HCT116 (cell line): Measurements from ENCODE around the gene SRCIN1. TPM values are rescaled to one million over a fixed set of nuclear protein-coding genes. Genes with fewer than 3 reads are reported as not detected.

Experiments used
- ATAC-seq: fragments of 200-7000 bp; cut with Tn5 transposase; 2 replicates; pipeline ENCODE4 v1.9.1; 2020; ENCODE audit warnings: mild to moderate bottlenecking, moderate library complexity
- BruUV-seq: library from RNA; stranded (reverse); fragments of 400-500 nt; replicated peaks from 2 replicates; lab custom pipeline; 2021; lab: Mats Ljungman, UMichigan
- CTCF ChIA-PET: fragments of 300-600 bp; sonication (Branson Sonifier 250); formaldehyde crosslinking; loops from one replicate; lab custom pipeline; 2021; ENCODE audit warnings: antibody characterized with exemption; lab: Charles Lee
- POLR2A ChIA-PET: fragments of 300-600, 350-600 bp; sonication (Branson Sonifier 250); formaldehyde crosslinking; loops from one replicate; lab custom pipeline; 2021; ENCODE audit warnings: antibody characterized with exemption; lab: Charles Lee
- RAD21 ChIA-PET, 2 experiments: fragments of 300-600 bp; sonication (Branson Sonifier 250); formaldehyde crosslinking; loops; one replicate each; lab custom pipeline; 2023; ENCODE audit warnings: low total read pairs in 2 of 2; ENCODE audit not compliant: uncharacterized antibody in 2 of 2, unreplicated experiment in 2 of 2, low non-redundant PET in 1 of 2; lab: Charles Lee
- DNase-seq: peaks from one replicate; pipeline ENCODE4 v3.0.0-alpha.2; 2010; ENCODE audit warnings: low read depth, low spot score
- H2AFZ ChIP-seq: fragments of 200-600 bp; shearing (Covaris generic), sonication (generic); 2 replicates; pipeline ENCODE4 v1.6.1; 2017; ENCODE audit warnings: low read depth, mixed run types, mixed read lengths, antibody characterized with exemption, low read length; ENCODE audit not compliant: poor library complexity, severe bottlenecking
- H3K27ac ChIP-seq: 2 replicates; pipeline ENCODE4 v1.5.1; 2012; ENCODE audit warnings: low read depth, low read length
- H3K27me3 ChIP-seq: fragments of 200-600 bp; sonication (generic); 2 replicates; pipeline ENCODE4 v1.6.1; 2016; ENCODE audit warnings: mixed run types, low read length, mixed read lengths; ENCODE audit not compliant: insufficient read depth
- H3K36me3 ChIP-seq, 2 experiments: fragments of 200-500 bp in 1 of 2; fragments of 200-600 bp in 1 of 2; sonication (Bioruptor generic) in 1 of 2; sonication (generic) in 1 of 2; 2 replicates each; pipeline versions ENCODE4 v1.5.1 to v1.6.1; 2014 to 2016; ENCODE audit warnings: low read length in 2 of 2, inconsistent platforms in 1 of 2, mixed read lengths in 1 of 2, mixed run types in 1 of 2; ENCODE audit not compliant: insufficient read depth in 2 of 2, control insufficient read depth in 1 of 2
- H3K4me1 ChIP-seq, 2 experiments: fragments of 200-600 bp in 1 of 2; sonication (generic) in 1 of 2; 2 replicates each; pipeline versions ENCODE4 v1.5.1 to v1.6.1; 2012 to 2017; ENCODE audit warnings: low read length in 2 of 2, inconsistent platforms in 1 of 2, mild to moderate bottlenecking in 1 of 2, mixed read lengths in 1 of 2, mixed run types in 1 of 2, moderate library complexity in 1 of 2; ENCODE audit not compliant: insufficient read depth in 2 of 2, control insufficient read depth in 1 of 2
- H3K4me2 ChIP-seq: fragments of 200-600 bp; sonication (generic); 2 replicates; pipeline ENCODE4 v1.6.1; 2017; ENCODE audit warnings: mixed run types, low read length, mixed read lengths
- H3K4me3 ChIP-seq, 2 experiments: fragments of 200-600 bp in 1 of 2; sonication (generic) in 1 of 2; replicated peaks in 1 of 2; 2 replicates each; pipeline ENCODE4 v1.5.1; 2011 to 2016; ENCODE audit warnings: low read length in 2 of 2, control low read depth in 1 of 2, low read depth in 1 of 2, mild to moderate bottlenecking in 1 of 2, mixed read lengths in 1 of 2, mixed run types in 1 of 2
- H3K79me2 ChIP-seq: fragments of 200-600 bp; sonication (generic); 2 replicates; pipeline ENCODE4 v1.6.1; 2017; ENCODE audit warnings: mild to moderate bottlenecking, mixed run types, low read length, moderate library complexity, mixed read lengths; ENCODE audit not compliant: insufficient read depth
- H3K9ac ChIP-seq: fragments of 200-600 bp; sonication (generic); 2 replicates; pipeline ENCODE4 v1.6.1; 2016; ENCODE audit warnings: low read length, mixed read lengths
- H3K9me2 ChIP-seq: fragments of 200-600 bp; sonication (generic), shearing (Covaris generic); 2 replicates; pipeline ENCODE4 v1.6.1; 2017; ENCODE audit warnings: mixed run types, mild to moderate bottlenecking, moderate library complexity; ENCODE audit not compliant: insufficient read depth
- H3K9me3 ChIP-seq, 2 experiments: fragments of 200-500 bp in 1 of 2; fragments of 200-600 bp in 1 of 2; sonication (Bioruptor generic) in 1 of 2; sonication (generic) in 1 of 2; 2 replicates each; pipeline ENCODE4 v1.6.1; 2014 to 2017; ENCODE audit warnings: low read length in 2 of 2, mixed read lengths in 2 of 2, inconsistent platforms in 1 of 2, low read depth in 1 of 2, mild to moderate bottlenecking in 1 of 2, mixed run types in 1 of 2, moderate library complexity in 1 of 2; ENCODE audit not compliant: control insufficient read depth in 1 of 2, insufficient read depth in 1 of 2
- H4K20me1 ChIP-seq: fragments of 200-600 bp; sonication (generic), shearing (Covaris generic); 2 replicates; pipeline ENCODE4 v1.6.1; 2017; ENCODE audit warnings: mixed run types, mild to moderate bottlenecking, moderate library complexity; ENCODE audit not compliant: insufficient read depth
- CBX3 ChIP-seq: IDR thresholded peaks from 2 replicates; pipeline ENCODE4 v1.6.1; 2012; ENCODE audit warnings: low read depth
- CTCF ChIP-seq, 3 experiments: fragments of 200-600 bp in 1 of 3; sonication (generic) in 1 of 3; IDR thresholded peaks in 2 of 3; conservative IDR thresholded peaks in 1 of 3; 2 replicates each; pipeline ENCODE4 v1.5.1; 2012 to 2017; ENCODE audit warnings: low read depth in 2 of 3, low read length in 2 of 3, antibody characterized with exemption in 1 of 3, borderline replicate concordance in 1 of 3, control low read depth in 1 of 3, mild to moderate bottlenecking in 1 of 3, mixed read lengths in 1 of 3, mixed run types in 1 of 3, moderate library complexity in 1 of 3; ENCODE audit not compliant: insufficient read depth in 1 of 3
- POLR2A ChIP-seq: IDR thresholded peaks from 2 replicates; pipeline ENCODE4 v1.7.0; 2011; ENCODE audit warnings: borderline replicate concordance; ENCODE audit not compliant: insufficient read depth, insufficient read length; ENCODE audit errors: extremely low read depth
- RAD21 ChIP-seq: IDR thresholded peaks from 2 replicates; pipeline ENCODE4 v1.6.1; 2012; ENCODE audit warnings: low read depth, mild to moderate bottlenecking
- YY1 ChIP-seq: IDR thresholded peaks from 2 replicates; pipeline ENCODE4 v1.6.1; 2011; ENCODE audit warnings: low read length, low read depth, moderate library complexity, mild to moderate bottlenecking; ENCODE audit not compliant: insufficient replicate concordance; ENCODE audit errors: extremely low read depth
- ZBTB33 ChIP-seq: IDR thresholded peaks from 2 replicates; pipeline ENCODE4 v1.6.1; 2011; ENCODE audit warnings: mild to moderate bottlenecking, low read length, moderate library complexity; ENCODE audit not compliant: insufficient replicate concordance; ENCODE audit errors: extremely low read depth
- intact Hi-C: fragments of 100-400 bp; cut with micrococcal nuclease; formaldehyde crosslinking; loops from 2 replicates; pipeline ENCODE4 v1.10.0; 2022
- total RNA-seq: library from RNA; stranded (reverse); gene quantifications from one replicate; pipeline ENCODE4 v1.2.1, GENCODE V29; 2021; ENCODE audit not compliant: unreplicated experiment

Gene SRCIN1
- total RNA-seq, 1 experiment from 2014 or later: 10.5 TPM

- TF ChIP-seq ZBTB33: no peak
- TF ChIP-seq CTCF (IDR thresholded peaks at IDR 0.05 in 2 of 3, conservative IDR thresholded peaks at IDR 0.05 in 1 of 3; ENCODE audit: borderline replicate concordance in 1 of 3, insufficient read depth in 1 of 3, low read depth in 2 of 3, low read length in 2 of 3): no peak
- TF ChIP-seq YY1: no peak
- no peak for TF ChIP-seq CBX3
- TF ChIP-seq, all 23 proteins: peak for 0
Measured at GRCh38 chr17:38602453-38602852, 3.3 kb downstream of the SRCIN1 start (continued).

- BruUV-seq: no TSS peak
- ATAC-seq: no peak
- Histone ChIP-seq H3K4me1 (peaks cover 17 to 40% of the 10 kb centered on the region in 2 experiments), H3K79me2 (no peaks in the 10 kb centered on the region), H2AFZ (no peak overlapping the region), H3K4me2 (peak overlapping the region; percentile 65), H3K4me3 (no peak overlapping the region), H3K36me3 (no peaks in the 10 kb centered on the region), H3K27ac (no peak overlapping the region; the same call in 1 of the 2 replicates), H3K27me3 (no peaks in the 10 kb centered on the region), H3K9me2 (no peaks in the 10 kb centered on the region), H3K9me3 (no peaks in the 10 kb centered on the region), H4K20me1 (no peaks in the 10 kb centered on the region), H3K9ac (peak overlapping the region; percentile 3; the same call in 1 of the 2 replicates)
- POLR2A ChIA-PET: no interaction called here
- intact Hi-C loops: no loop called here
- TF ChIP-seq RAD21 (no peak), POLR2A (peak; percentile 40)
- CTCF ChIA-PET: interaction anchor here (1.0 to 1.3 kb wide), 2 partner anchors 44 to 178 kb away, joined by 3 read pairs; no protein-coding TSS in a partner anchor
- DNase-seq: no peak
- RAD21 ChIA-PET: no interaction called here
Measured at GRCh38 chr17:38601539-38602351, 4.0 kb downstream of the SRCIN1 start.
